Thoracic aorta (tissue), 2 donors: ENCODE measurements around the gene DNAH17. TPM values are rescaled to one million over a fixed set of nuclear protein-coding genes. Genes with fewer than 3 reads are reported as not detected.

Experiments
- ATAC-seq: fragments of 150-250 bp; one replicate; pipeline ENCODE4 v1.8.0; 2017; ENCODE audit warnings: low read depth; ENCODE audit not compliant: insufficient number of reproducible peaks, low FRiP score
- DNase-seq: peaks from one replicate; pipeline ENCODE4 v3.0.0-alpha.2; 2020; ENCODE audit warnings: low spot score
- H3K27ac ChIP-seq, 2 donors: fragments of 200-600 bp; sonication (generic); 1 replicate in 1 of 2; 2 replicates in 1 of 2; pipeline ENCODE4 v1.5.1; 2016; ENCODE audit warnings: mild to moderate bottlenecking in 2 of 2, moderate library complexity in 2 of 2
- H3K27me3 ChIP-seq: fragments of 200-600 bp; sonication (generic); replicated peaks from 2 replicates; pipeline ENCODE4 v1.6.0; 2016; ENCODE audit warnings: mild to moderate bottlenecking; ENCODE audit not compliant: insufficient read depth
- H3K36me3 ChIP-seq: fragments of 200-600 bp; sonication (generic); one replicate; pipeline ENCODE4 v1.5.1; 2016
- H3K4me1 ChIP-seq, 2 donors: fragments of 200-600 bp; sonication (generic); 1 replicate in 1 of 2; 2 replicates in 1 of 2; pipeline versions ENCODE4 v1.5.1 to v1.6.0; 2016; ENCODE audit warnings: low read depth in 2 of 2, mild to moderate bottlenecking in 1 of 2; ENCODE audit not compliant: control insufficient read depth in 1 of 2
- H3K4me3 ChIP-seq: fragments of 200-600 bp; sonication (generic); 2 replicates; pipeline ENCODE4 v1.5.1; 2016; ENCODE audit warnings: mild to moderate bottlenecking
- H3K9me3 ChIP-seq: fragments of 200-600 bp; sonication (generic); 2 replicates; pipeline ENCODE4 v1.5.1; 2016
- total RNA-seq, 2 donors: library from RNA; depleted of rRNA; stranded (reverse); fragments of >200 nt; gene quantifications; one replicate each; pipeline versions ENCODE4 v1.1.0 to v1.2.3, GENCODE V29; 2016
- TF ChIP-seq, protein P1 (sequence below): fragments of 200-600 bp; sonication (generic); IDR thresholded peaks from one replicate; pipeline ENCODE4 v1.5.1; 2019; ENCODE audit warnings: antibody characterized with exemption

The DNAH17 gene
- total RNA-seq, 2 donors from 2014 or later: 0.14 TPM

DNA sequence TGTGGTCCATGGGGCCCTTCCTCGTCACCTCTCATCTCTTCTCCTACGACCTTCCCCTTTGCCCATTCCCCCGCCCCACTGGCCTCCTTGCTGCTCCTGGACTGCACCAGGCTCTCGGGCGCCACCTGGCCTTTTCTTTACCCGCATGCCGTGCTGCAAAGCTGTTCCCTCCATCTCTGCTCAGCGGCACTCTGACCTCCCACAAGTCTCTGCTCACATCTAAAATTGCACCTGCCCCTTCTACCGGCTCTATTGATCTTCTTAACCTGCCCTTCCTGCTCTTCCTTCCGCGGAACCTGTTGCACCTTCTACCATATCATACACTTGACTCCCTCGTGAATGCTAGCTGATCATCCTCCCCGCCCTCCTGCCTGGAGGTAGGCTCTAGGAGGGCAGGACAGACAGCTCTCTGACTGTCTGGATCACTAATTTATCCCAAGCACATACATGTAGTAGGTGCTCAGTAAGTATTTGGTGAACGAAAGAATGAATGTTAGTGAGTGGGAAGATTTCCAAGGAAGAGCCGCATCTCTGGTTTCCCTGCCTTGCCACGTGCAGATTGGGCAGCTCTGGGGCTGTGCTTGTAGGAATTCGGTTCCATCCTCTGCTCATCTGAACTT is 17.3 kb downstream of the DNAH17 start:
- ATAC-seq (no peak), DNase-seq (no peak)
- Histone ChIP-seq H3K4me1 (no peaks in the 10 kb centered on the region), H3K36me3 (no peaks in the 10 kb centered on the region), H3K27ac (no peak overlapping the region), H3K27me3 (no peaks in the 10 kb centered on the region), H3K4me3 (no peak overlapping the region), H3K9me3 (no peaks in the 10 kb centered on the region)
- TF ChIP-seq, protein P1, sequence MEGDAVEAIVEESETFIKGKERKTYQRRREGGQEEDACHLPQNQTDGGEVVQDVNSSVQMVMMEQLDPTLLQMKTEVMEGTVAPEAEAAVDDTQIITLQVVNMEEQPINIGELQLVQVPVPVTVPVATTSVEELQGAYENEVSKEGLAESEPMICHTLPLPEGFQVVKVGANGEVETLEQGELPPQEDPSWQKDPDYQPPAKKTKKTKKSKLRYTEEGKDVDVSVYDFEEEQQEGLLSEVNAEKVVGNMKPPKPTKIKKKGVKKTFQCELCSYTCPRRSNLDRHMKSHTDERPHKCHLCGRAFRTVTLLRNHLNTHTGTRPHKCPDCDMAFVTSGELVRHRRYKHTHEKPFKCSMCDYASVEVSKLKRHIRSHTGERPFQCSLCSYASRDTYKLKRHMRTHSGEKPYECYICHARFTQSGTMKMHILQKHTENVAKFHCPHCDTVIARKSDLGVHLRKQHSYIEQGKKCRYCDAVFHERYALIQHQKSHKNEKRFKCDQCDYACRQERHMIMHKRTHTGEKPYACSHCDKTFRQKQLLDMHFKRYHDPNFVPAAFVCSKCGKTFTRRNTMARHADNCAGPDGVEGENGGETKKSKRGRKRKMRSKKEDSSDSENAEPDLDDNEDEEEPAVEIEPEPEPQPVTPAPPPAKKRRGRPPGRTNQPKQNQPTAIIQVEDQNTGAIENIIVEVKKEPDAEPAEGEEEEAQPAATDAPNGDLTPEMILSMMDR: no peak

GRCh38 chr17:78558989-78559388 is 18.2 kb downstream of the DNAH17 start:
- DNase-seq (no peak), ATAC-seq (no peak)
- H3K9me3 ChIP-seq: no peaks in the 10 kb centered on the region
- TF ChIP-seq, protein P1: no peak
- no peak overlapping the region for H3K27ac ChIP-seq
- H3K36me3 ChIP-seq: no peaks in the 10 kb centered on the region
- no peaks in the 10 kb centered on the region for H3K27me3 ChIP-seq
- H3K4me3 ChIP-seq: no peak overlapping the region
- H3K4me1 ChIP-seq: no peaks in the 10 kb centered on the region

GRCh38 chr17:78558181-78558850 is 18.9 kb downstream of the DNAH17 start:
- no peak for ATAC-seq
- H3K36me3 ChIP-seq: no peaks in the 10 kb centered on the region
- DNase-seq: no peak
- H3K9me3 ChIP-seq: no peaks in the 10 kb centered on the region
- H3K27ac ChIP-seq: no peak overlapping the region
- H3K4me3 ChIP-seq: no peak overlapping the region
- no peaks in the 10 kb centered on the region for H3K4me1 ChIP-seq
- TF ChIP-seq, protein P1: no peak
- H3K27me3 ChIP-seq: no peaks in the 10 kb centered on the region

GRCh38 chr17:78557598-78558039 is 19.6 kb downstream of the DNAH17 start:
- no peaks in the 10 kb centered on the region for H3K4me1 ChIP-seq
- no peak overlapping the region for H3K4me3 ChIP-seq
- DNase-seq: no peak
- no peak overlapping the region for H3K27ac ChIP-seq
- no peak for ATAC-seq
- H3K27me3 ChIP-seq: no peaks in the 10 kb centered on the region
- TF ChIP-seq, protein P1: no peak
- H3K36me3 ChIP-seq: no peaks in the 10 kb centered on the region
- H3K9me3 ChIP-seq: no peaks in the 10 kb centered on the region

- Histone ChIP-seq H3K4me3 (no peak overlapping the region), H3K36me3 (no peaks in the 10 kb centered on the region), H3K4me1 (no peaks in the 10 kb centered on the region), H3K9me3 (no peaks in the 10 kb centered on the region), H3K27ac (no peak overlapping the region), H3K27me3 (no peaks in the 10 kb centered on the region)
- no peak for ATAC-seq
- DNase-seq: no peak
- TF ChIP-seq, protein P1: no peak
Measured at GRCh38 chr17:78556812-78557211, 20.4 kb downstream of the DNAH17 start.
